HepG2 (cell line): Measurements from ENCODE around the gene CBX2. TPM values are rescaled to one million over a fixed set of nuclear protein-coding genes. Genes with fewer than 3 reads are reported as not detected.

Experiments
- ATAC-seq: fragments of 200-7000 bp; cut with Tn5 transposase; 3 replicates; pipeline ENCODE4 v1.9.1; 2020; ENCODE audit warnings: mild to moderate bottlenecking, moderate library complexity
- BruUV-seq: library from RNA; stranded (reverse); fragments of 400-500 nt; replicated peaks from 2 replicates; lab custom pipeline; 2021; lab: Mats Ljungman, UMichigan
- CTCF ChIA-PET: fragments of 300-600 bp; formaldehyde crosslinking; extraction: SDS; loops from one replicate; lab custom pipeline; 2021; ENCODE audit warnings: low total read pairs, inconsistent platforms, low intra/inter-chr PET ratio; lab: Yijun Ruan, JAX
- POLR2A ChIA-PET: fragments of 350-600 bp; sonication (Branson Sonifier 250); formaldehyde crosslinking; loops from one replicate; lab custom pipeline; 2020; ENCODE audit warnings: antibody characterized with exemption, inconsistent platforms; lab: Yijun Ruan, JAX
- DNase-seq: peaks from one replicate; pipeline ENCODE4 v3.0.0-alpha.2; 2015; ENCODE audit warnings: low spot score
- FAIRE-seq: peaks from 3 replicates; lab custom pipeline; 2011; peaks lifted over from hg19 to GRCh38; lab: Jason Lieb, UNC
- H2AFZ ChIP-seq: one replicate; pipeline ENCODE4 v1.6.1; 2011; ENCODE audit warnings: low read length, inconsistent platforms
- H3K27ac ChIP-seq: fragments of 300-600 bp; 3 replicates; pipeline ENCODE4 v1.8.0; 2011; ENCODE audit warnings: mixed run types, mild to moderate bottlenecking, mixed read lengths, low read length, inconsistent platforms; ENCODE audit not compliant: insufficient read depth; ENCODE audit errors: extremely low read length
- H3K27me3 ChIP-seq, 2 experiments: fragments of 200-600 bp in 1 of 2; 2 replicates in 1 of 2; 3 replicates in 1 of 2; pipeline versions ENCODE4 v1.6.0 to v1.8.0; 2011; ENCODE audit warnings: low read length in 2 of 2, mild to moderate bottlenecking in 2 of 2, moderate library complexity in 2 of 2, inconsistent platforms in 1 of 2; ENCODE audit not compliant: insufficient read depth in 2 of 2, control insufficient read depth in 1 of 2
- H3K36me3 ChIP-seq, 2 experiments: fragments of 200-600 bp in 1 of 2; replicated peaks in 1 of 2; 2 replicates in 1 of 2; 3 replicates in 1 of 2; pipeline versions ENCODE4 v1.5.1 to v1.8.0; 2011; ENCODE audit warnings: low read length in 2 of 2, inconsistent platforms in 1 of 2; ENCODE audit not compliant: insufficient read depth in 2 of 2, control insufficient read depth in 1 of 2
- H3K4me1 ChIP-seq: 2 replicates; pipeline ENCODE4 v1.5.1; 2012; ENCODE audit warnings: low read length, inconsistent platforms; ENCODE audit not compliant: insufficient read depth
- H3K4me2 ChIP-seq: 2 replicates; pipeline ENCODE4 v1.6.0; 2011; ENCODE audit warnings: low read depth, low read length, inconsistent platforms
- H3K4me3 ChIP-seq, 3 experiments: fragments of 200-600 bp in 1 of 3; sonication (generic), shearing (Covaris generic) in 1 of 3; replicated peaks in 1 of 3; 2 replicates each; pipeline ENCODE4 v1.5.1; 2011 to 2016; ENCODE audit warnings: low read length in 3 of 3, inconsistent platforms in 2 of 3, low read depth in 2 of 3, mild to moderate bottlenecking in 2 of 3, control low read depth in 1 of 3, mixed read lengths in 1 of 3; ENCODE audit not compliant: insufficient read depth in 1 of 3
- H3K79me2 ChIP-seq: one replicate; pipeline ENCODE4 v1.6.1; 2011; ENCODE audit warnings: low read length, inconsistent platforms; ENCODE audit not compliant: insufficient read depth
- H3K9ac ChIP-seq: 2 replicates; pipeline ENCODE4 v1.6.0; 2011; ENCODE audit warnings: mild to moderate bottlenecking, low read depth, low read length, inconsistent platforms; ENCODE audit not compliant: insufficient read depth
- H3K9me3 ChIP-seq: 2 replicates; pipeline ENCODE4 v1.5.1; 2012; ENCODE audit warnings: mild to moderate bottlenecking, low read length
- H4K20me1 ChIP-seq: 2 replicates; pipeline ENCODE4 v1.6.0; 2011; ENCODE audit warnings: inconsistent platforms, mild to moderate bottlenecking, low read length, moderate library complexity; ENCODE audit not compliant: insufficient read depth
- CBX1 ChIP-seq: IDR thresholded peaks from one replicate; pipeline ENCODE4 v1.6.1; 2016; ENCODE audit warnings: antibody characterized with exemption, low read depth
- MAFG ChIP-seq: sonication (generic); formaldehyde crosslinking; IDR thresholded peaks from 2 replicates; pipeline ENCODE4 v1.5.1; 2020; ENCODE audit warnings: mild to moderate bottlenecking, missing genetic modification reagents
- PITX1 ChIP-seq: sonication (generic); formaldehyde crosslinking; IDR thresholded peaks from 2 replicates; pipeline ENCODE4 v1.5.1; 2020; ENCODE audit warnings: mild to moderate bottlenecking, missing genetic modification reagents
- SALL2 ChIP-seq: sonication (generic); formaldehyde crosslinking; IDR thresholded peaks from 2 replicates; pipeline ENCODE4 v1.8.1; 2023; ENCODE audit warnings: mild to moderate bottlenecking, missing genetic modification reagents, inconsistent platforms
- SOX5 ChIP-seq: IDR thresholded peaks from 2 replicates; pipeline ENCODE4 v1.6.1; 2016; ENCODE audit warnings: borderline replicate concordance
- SOX6 ChIP-seq, 2 experiments: fragments of 450-650 bp in 1 of 2; sonication (generic) in 1 of 2; formaldehyde crosslinking in 1 of 2; IDR thresholded peaks; 2 replicates each; pipeline versions ENCODE4 v1.4.0 to v1.6.1; 2017 to 2020; ENCODE audit warnings: antibody characterized with exemption in 1 of 2, mild to moderate bottlenecking in 1 of 2, missing genetic modification reagents in 1 of 2
- THAP9 ChIP-seq: sonication (generic); formaldehyde crosslinking; IDR thresholded peaks from 2 replicates; pipeline ENCODE4; 2020; ENCODE audit warnings: missing genetic modification reagents, mild to moderate bottlenecking, borderline replicate concordance
- ZNF18 ChIP-seq: sonication (generic); formaldehyde crosslinking; IDR thresholded peaks from 2 replicates; pipeline ENCODE4 v1.8.0; 2022; ENCODE audit warnings: mild to moderate bottlenecking, missing genetic modification reagents; ENCODE audit not compliant: insufficient replicate concordance
- ZNF33B ChIP-seq: sonication (generic); formaldehyde crosslinking; IDR thresholded peaks from 2 replicates; pipeline ENCODE4 v1.5.1; 2020; ENCODE audit warnings: mild to moderate bottlenecking, missing genetic modification reagents
- ZNF446 ChIP-seq: sonication (generic); formaldehyde crosslinking; IDR thresholded peaks from 2 replicates; pipeline ENCODE4 v1.5.0; 2020; ENCODE audit warnings: mild to moderate bottlenecking, missing genetic modification reagents
- ZNF7 ChIP-seq: IDR thresholded peaks from 2 replicates; pipeline ENCODE4 v1.6.1; 2016; ENCODE audit warnings: missing biosample characterization, missing genetic modification reagents
- ZNF768 ChIP-seq: sonication (generic); formaldehyde crosslinking; IDR thresholded peaks from 2 replicates; pipeline ENCODE4 v1.4.0; 2020; ENCODE audit warnings: missing genetic modification reagents
- ZSCAN9 ChIP-seq: IDR thresholded peaks from 2 replicates; pipeline ENCODE4 v1.6.1; 2016; ENCODE audit warnings: borderline replicate concordance
- WGBS: methylation state at CpG from one replicate; pipeline ENCODE4 v1.1.6; 2017; ENCODE audit warnings: low lambda C conversion rate; 5-methylcytosine and 5-hydroxymethylcytosine counted together
- in situ Hi-C: cut with HindIII; loops from 2 replicates; pipeline ENCODE4 v1.10.0; 2017; ENCODE audit warnings: low pct_unique_long_range_greater_than_20kb; ENCODE audit not compliant: extremely low pct_ligation_motif_present
- intact Hi-C: fragments of 100-400 bp; cut with micrococcal nuclease; formaldehyde crosslinking; loops from one replicate; pipeline ENCODE4 v1.10.0; 2022; ENCODE audit not compliant: unreplicated experiment
- polyA plus RNA-seq, 8 experiments: library from polyadenylated mRNA; depleted of rRNA in 3 of 8; stranded (reverse) in 7 of 8; unstranded in 1 of 8; fragments of >200 nt; fragmentation: Illumina TruSeq in 4 of 8; extraction: Trizol in 4 of 8; gene quantifications; 2 replicates each; pipeline versions ENCODE4 v1.2.1 to v1.2.3, GENCODE V29; 2011 to 2016; ENCODE audit warnings: low read depth in 4 of 8, missing spikeins in 1 of 8, mixed read lengths in 1 of 8; ENCODE audit not compliant: insufficient read depth in 1 of 8
- total RNA-seq, 5 experiments: library from RNA; depleted of rRNA; stranded (reverse); fragments of >200 nt; fragmentation: Illumina TruSeq; extraction: Trizol; gene quantifications; 2 replicates each; pipeline ENCODE4 v1.2.3, GENCODE V29; 2016; ENCODE audit warnings: low read depth in 1 of 5
- TF ChIP-seq, protein P1 (sequence below): sonication (generic); formaldehyde crosslinking; IDR thresholded peaks from 2 replicates; pipeline ENCODE4 v1.5.0; 2020; ENCODE audit warnings: mild to moderate bottlenecking, missing genetic modification reagents

The CBX2 gene
- total and polyA plus RNA-seq, 2 of the 13 experiments (the other 11 are each of a cell fraction or from before 2014, with no cell fraction given), result 14.5 to 31.1 TPM

DNA sequence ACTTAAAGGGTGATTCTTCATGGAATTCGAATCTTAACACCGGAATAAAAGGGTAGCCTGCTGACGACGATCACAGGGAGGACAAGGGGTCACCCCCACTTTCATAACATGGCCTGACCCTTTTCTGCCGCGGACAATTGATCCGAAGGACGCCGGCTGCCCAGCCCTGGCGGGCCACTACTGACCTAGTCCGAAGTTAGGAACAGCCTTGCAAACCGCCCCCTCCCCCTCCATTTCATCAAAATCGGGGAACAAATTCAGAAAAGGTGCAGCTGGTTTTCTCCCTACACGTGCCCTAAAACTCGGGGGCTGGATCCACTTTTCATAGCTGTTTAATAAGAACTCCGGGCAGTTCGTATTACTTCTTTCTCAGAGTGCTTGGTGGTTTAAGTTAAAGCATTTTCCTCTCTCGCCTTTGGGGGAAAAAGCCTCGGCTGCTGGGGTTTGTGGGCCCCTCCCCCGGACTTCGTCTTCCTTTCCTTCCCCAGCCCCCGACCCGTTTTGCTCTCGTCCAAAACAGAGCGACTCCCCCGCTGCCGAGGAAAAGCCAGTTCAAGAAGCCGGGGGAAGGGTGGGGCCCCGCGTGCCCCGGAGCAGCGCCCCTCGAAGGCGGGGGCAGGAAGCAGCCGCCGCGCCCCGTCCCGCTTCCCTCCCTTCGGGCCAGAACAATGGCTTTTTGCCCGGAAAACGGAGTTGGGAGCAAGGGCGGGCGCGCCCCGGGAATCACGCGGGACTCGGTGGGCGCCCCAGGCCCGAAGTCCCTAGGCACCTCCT lies 641 bp upstream of the CBX2 start (continued):
- TF ChIP-seq SOX6 (IDR thresholded peaks at IDR 0.05) (no peak), SOX6 (CRISPR knock-in tag; IDR thresholded peaks at IDR 0.05) (peak; percentile 60), CBX1 (peak; percentile 19), ZNF7 (no peak), ZNF446 (CRISPR knock-in tag) (no peak), ZSCAN9 (CRISPR knock-in tag) (no peak; the same call in 1 of the 2 replicates), PITX1 (0 out of 2 replicates have a peak, but pooled peaks have one; percentile 53)
- TF ChIP-seq, protein P1, sequence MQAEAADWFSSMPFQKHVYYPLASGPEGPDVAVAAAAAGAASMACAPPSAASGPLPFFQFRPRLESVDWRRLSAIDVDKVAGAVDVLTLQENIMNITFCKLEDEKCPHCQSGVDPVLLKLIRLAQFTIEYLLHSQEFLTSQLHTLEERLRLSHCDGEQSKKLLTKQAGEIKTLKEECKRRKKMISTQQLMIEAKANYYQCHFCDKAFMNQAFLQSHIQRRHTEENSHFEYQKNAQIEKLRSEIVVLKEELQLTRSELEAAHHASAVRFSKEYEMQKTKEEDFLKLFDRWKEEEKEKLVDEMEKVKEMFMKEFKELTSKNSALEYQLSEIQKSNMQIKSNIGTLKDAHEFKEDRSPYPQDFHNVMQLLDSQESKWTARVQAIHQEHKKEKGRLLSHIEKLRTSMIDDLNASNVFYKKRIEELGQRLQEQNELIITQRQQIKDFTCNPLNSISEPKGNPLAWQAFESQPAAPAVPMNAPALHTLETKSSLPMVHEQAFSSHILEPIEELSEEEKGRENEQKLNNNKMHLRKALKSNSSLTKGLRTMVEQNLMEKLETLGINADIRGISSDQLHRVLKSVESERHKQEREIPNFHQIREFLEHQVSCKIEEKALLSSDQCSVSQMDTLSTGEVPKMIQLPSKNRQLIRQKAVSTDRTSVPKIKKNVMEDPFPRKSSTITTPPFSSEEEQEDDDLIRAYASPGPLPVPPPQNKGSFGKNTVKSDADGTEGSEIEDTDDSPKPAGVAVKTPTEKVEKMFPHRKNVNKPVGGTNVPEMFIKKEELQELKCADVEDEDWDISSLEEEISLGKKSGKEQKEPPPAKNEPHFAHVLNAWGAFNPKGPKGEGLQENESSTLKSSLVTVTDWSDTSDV (CRISPR knock-in tag), result no peak

GRCh38 chr17:79778504-79779083 lies 646 bp downstream of the CBX2 start:
- peaks cover 16% of the 10 kb centered on the region for H3K79me2 ChIP-seq
- no peak overlapping the region for H2AFZ ChIP-seq
- peaks cover 16 to 35% of the 10 kb centered on the region in 2 experiments for H3K36me3 ChIP-seq
- ATAC-seq (peak; percentile 5; the same call in 2 of the 3 replicates), FAIRE-seq (no peak), DNase-seq (no peak)
- intact Hi-C loops (loop anchor here (5.0 kb wide), 1 partner anchor 36 kb away; no protein-coding TSS in a partner anchor), in situ Hi-C loops (no loop called here)
- H3K4me3 ChIP-seq, result peak overlapping the region; percentile 76 to 86 (median 84)
- BruUV-seq, result no TSS peak
- CTCF ChIA-PET, result no interaction called here
- H3K9ac ChIP-seq, result peak overlapping the region; percentile 79
- H3K27me3 ChIP-seq, result peaks cover 0 to 7% of the 10 kb centered on the region in 2 experiments; a peak in 2 of 5 replicates
- peaks cover 73% of the 10 kb centered on the region for H3K4me1 ChIP-seq
- peak overlapping the region; percentile 41 for H3K27ac ChIP-seq
- POLR2A ChIA-PET, result interaction anchor here (0.6 to 1.4 kb wide), 6 partner anchors 8 to 213 kb away, joined by 3 to 10 read pairs (median 4); partner anchors contain the start of gene CBX8
- peaks cover 14% of the 10 kb centered on the region; the same call in 1 of the 2 replicates for H4K20me1 ChIP-seq
- 10% methylated on average over 43 of the region's 49 CpGs for WGBS
- H3K9me3 ChIP-seq, result no peaks in the 10 kb centered on the region
- H3K4me2 ChIP-seq, result peak overlapping the region; percentile 77
- TF ChIP-seq ZNF768 (CRISPR knock-in tag), result 0 out of 2 replicates have a peak, but pooled peaks have one; percentile 3
- TF ChIP-seq THAP9 (CRISPR knock-in tag), result 0 out of 2 replicates have a peak, but pooled peaks have one; percentile 20
- no peak for TF ChIP-seq MAFG (CRISPR knock-in tag)
- no peak for TF ChIP-seq ZNF33B (CRISPR knock-in tag)
- peak; percentile 72; the same call in 1 of the 2 replicates for TF ChIP-seq SALL2 (CRISPR knock-in tag)
- TF ChIP-seq ZNF18, result no peak
- 0 out of 2 replicates have a peak, but pooled peaks have one; percentile 2 for TF ChIP-seq SOX5 (CRISPR knock-in tag)
